VCaP (cell line): ENCODE results near the gene VPS39.

Experiments
- H3K27ac ChIP-seq: fragments of 450-650 bp; 2 replicates; pipeline ENCODE4 v1.5.1; 2017
- TF ChIP-seq, protein P1 (sequence below): fragments of 450-650 bp; conservative IDR thresholded peaks from 2 replicates; pipeline ENCODE4 v1.5.1; 2017; ENCODE audit warnings: mild to moderate bottlenecking, moderate library complexity

Gene VPS39

GRCh38 chr15:42152921-42153698, 55.0 kb downstream of the VPS39 start:
- TF ChIP-seq, protein P1, sequence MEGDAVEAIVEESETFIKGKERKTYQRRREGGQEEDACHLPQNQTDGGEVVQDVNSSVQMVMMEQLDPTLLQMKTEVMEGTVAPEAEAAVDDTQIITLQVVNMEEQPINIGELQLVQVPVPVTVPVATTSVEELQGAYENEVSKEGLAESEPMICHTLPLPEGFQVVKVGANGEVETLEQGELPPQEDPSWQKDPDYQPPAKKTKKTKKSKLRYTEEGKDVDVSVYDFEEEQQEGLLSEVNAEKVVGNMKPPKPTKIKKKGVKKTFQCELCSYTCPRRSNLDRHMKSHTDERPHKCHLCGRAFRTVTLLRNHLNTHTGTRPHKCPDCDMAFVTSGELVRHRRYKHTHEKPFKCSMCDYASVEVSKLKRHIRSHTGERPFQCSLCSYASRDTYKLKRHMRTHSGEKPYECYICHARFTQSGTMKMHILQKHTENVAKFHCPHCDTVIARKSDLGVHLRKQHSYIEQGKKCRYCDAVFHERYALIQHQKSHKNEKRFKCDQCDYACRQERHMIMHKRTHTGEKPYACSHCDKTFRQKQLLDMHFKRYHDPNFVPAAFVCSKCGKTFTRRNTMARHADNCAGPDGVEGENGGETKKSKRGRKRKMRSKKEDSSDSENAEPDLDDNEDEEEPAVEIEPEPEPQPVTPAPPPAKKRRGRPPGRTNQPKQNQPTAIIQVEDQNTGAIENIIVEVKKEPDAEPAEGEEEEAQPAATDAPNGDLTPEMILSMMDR: no peak
- H3K27ac ChIP-seq: no peak overlapping the region

- TF ChIP-seq, protein P1: no peak
Measured at GRCh38 chr15:42152196-42152920, 55.7 kb downstream of the VPS39 start.

DNA sequence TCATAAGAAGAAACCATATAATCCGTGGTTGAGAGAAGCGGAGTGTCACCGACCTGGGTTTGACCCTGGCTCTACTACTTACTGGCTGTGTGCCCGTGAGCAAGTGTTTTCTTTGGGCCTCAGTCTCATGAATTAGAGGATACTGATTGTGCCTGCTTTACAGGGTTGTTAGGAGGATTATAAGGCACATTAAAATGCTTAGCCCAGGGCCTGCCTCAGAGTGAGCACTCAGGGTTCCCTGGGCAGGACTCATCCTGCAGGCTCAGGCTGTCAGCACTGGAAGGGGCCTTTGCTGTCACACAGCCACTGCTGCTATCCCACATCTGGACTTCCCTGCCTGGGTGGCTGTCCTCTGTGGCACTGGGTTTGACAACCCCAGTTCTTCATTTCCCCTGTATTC, 56.4 kb downstream of the VPS39 start:
- TF ChIP-seq, protein P1: no peak
- H3K27ac ChIP-seq: no peak overlapping the region

More at GRCh38 chr15:42152196-42152920, 55.7 kb downstream of the VPS39 start:
- H3K27ac ChIP-seq: no peak overlapping the region

DNA sequence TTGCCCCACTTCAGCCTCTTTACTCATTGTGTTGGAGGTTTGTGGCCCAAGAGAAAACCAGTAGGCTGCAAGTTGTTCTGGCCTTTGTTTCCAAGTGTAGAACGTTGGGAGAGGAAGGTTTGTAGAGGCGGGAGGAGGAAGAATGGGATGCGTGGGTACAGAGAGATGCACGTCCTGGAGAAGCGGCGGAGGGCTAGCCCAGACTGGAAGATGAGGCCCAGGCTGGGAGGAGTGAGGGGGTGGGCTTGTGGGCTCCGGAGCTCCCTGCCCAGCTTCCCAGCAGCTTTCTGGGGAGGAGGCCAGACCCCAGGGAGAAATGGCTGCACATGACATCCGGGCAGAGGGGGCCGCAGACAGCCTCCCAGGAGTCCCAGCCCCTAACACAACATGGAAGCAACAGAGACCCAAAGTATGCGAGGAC, 57.0 kb downstream of the VPS39 start:
- TF ChIP-seq, protein P1: no peak
- no peak overlapping the region for H3K27ac ChIP-seq

DNA sequence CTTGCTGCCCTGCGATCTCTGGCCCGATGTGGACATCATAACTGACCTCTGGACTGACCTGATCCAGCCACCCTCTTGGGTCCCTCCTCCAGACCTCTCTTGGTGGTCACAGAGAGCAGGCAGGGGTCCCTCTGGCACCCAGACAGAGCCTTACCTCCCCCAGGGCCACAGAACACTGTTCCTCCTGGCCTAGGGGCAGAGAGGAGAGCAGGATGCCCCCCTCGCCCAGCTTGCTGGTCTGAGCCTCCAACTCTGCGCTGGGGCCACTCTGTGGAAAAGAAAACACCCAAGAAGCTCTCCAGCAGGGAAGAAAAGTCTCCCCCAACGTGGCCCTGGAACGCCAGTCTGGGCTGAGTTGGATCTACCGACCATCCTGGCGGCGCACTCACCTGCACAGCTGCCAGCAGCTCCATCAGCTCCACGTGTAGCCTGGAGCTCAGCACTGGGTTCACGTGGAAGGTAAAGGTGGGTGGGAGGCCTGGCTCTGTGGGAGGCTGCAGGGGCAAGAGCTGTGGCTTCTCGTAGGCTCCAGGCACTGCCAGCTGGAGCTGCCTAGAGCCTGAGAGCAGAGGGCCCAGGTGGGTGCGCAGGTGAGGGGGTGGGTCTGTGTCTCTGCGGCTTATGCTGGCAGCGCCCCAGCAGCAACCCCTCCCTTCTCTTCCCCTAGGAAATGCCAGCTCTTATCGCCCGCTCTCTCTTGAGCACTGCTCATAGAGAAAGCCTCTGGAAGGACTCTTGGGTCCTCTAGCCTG, 57.7 kb downstream of the VPS39 start:
- TF ChIP-seq, protein P1: no peak
- H3K27ac ChIP-seq: no peak overlapping the region

DNA sequence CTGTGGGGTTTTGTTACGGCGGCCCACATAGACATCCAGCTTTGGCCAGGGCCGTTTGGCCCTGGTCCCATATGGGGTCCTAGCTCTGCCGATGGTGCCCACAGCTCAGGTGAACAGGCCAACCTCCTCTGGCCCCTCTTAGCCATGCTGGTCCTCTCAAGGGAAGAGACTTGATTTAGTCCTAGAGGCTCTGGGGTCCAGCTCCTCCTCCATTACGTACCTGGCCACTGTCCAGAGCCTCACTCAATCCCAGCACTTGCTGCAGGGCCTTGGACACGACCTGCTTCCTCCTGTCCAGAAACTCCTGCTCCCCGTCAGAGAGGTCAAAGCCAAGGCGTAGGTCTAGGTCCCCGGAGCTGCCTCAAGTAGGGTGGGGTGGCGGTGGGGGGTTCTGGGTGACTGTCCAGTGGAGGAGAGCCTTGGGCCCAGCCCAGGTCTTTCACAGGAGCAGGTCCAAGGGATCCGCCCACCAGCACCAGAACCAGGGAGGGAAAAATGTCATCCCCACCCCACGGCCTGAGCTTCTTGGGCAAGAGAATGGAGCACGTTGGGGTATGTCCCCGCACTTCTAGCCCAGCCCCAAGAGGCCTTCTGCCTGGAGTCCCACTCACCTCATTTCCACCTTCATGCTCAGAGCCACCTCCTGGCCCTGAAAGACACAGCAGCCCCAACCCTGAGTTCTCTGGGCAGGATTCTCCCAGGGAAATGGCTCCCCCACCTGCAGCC, 58.4 kb downstream of the VPS39 start:
- TF ChIP-seq, protein P1: no peak

More for the DNA sequence above, 58.4 kb downstream of the VPS39 start:
- H3K27ac ChIP-seq: no peak overlapping the region
